Fibroblast of pulmonary artery (primary cell): Measurements from ENCODE around the gene SFXN3.

Experiments used
- DNase-seq: peaks from one replicate; pipeline ENCODE4 v3.0.0-alpha.2; 2010; ENCODE audit warnings: low read depth
- H3K4me3 ChIP-seq: replicated peaks from 2 replicates; pipeline ENCODE4 v1.5.1; 2011; ENCODE audit warnings: low read depth, mild to moderate bottlenecking, control low read depth, low read length, moderate library complexity
- TF ChIP-seq, protein P1 (sequence below): IDR thresholded peaks from 2 replicates; pipeline ENCODE4 v1.5.1; 2011; ENCODE audit warnings: mild to moderate bottlenecking, control low read depth, low read length, inconsistent platforms; ENCODE audit errors: missing control alignments

SFXN3 gene

GRCh38 chr10:101060951-101061623, 30.1 kb downstream of the SFXN3 start:
- TF ChIP-seq, protein P1, sequence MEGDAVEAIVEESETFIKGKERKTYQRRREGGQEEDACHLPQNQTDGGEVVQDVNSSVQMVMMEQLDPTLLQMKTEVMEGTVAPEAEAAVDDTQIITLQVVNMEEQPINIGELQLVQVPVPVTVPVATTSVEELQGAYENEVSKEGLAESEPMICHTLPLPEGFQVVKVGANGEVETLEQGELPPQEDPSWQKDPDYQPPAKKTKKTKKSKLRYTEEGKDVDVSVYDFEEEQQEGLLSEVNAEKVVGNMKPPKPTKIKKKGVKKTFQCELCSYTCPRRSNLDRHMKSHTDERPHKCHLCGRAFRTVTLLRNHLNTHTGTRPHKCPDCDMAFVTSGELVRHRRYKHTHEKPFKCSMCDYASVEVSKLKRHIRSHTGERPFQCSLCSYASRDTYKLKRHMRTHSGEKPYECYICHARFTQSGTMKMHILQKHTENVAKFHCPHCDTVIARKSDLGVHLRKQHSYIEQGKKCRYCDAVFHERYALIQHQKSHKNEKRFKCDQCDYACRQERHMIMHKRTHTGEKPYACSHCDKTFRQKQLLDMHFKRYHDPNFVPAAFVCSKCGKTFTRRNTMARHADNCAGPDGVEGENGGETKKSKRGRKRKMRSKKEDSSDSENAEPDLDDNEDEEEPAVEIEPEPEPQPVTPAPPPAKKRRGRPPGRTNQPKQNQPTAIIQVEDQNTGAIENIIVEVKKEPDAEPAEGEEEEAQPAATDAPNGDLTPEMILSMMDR = no peak
- peak; percentile 92 for DNase-seq
- H3K4me3 ChIP-seq = peak overlapping the region; percentile 98

DNA sequence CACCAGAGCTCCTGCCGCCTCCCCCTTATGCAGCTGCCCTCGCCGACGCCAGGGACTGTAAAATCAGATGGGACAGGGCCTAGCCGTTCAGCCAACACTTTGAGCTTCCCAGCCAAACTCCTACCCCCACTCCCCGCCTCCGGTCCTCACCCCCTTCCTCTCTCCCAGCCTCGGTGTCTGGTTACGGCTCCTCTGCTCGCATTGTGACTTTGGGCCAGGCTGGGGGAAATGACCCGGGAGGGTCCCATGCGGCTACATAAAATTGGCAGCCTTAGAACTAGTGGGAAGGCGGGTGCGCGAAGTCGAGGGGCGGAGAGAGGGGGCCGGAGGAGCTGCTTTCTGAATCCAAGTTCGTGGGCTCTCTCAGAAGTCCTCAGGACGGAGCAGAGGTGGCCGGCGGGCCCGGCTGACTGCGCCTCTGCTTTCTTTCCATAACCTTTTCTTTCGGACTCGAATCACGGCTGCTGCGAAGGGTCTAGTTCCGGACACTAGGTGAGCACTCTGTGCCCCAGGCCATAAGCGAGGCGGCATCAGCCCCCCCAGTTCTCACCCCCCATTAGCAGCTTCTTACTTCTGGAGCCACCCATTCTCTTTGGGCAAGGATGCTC, 30.7 kb downstream of the SFXN3 start, which contains the start of gene KAZALD1:
Gene KAZALD1, plus strand, starts transcription at position 366 of the 608 bp plus-strand sequence. CDS start 604 bp downstream, outside the sequence.
- H3K4me3 ChIP-seq = peak within 1 kb of the TSS; percentile 98
- TF ChIP-seq, protein P1 = no peak
- DNase-seq = peak; percentile 46

DNA sequence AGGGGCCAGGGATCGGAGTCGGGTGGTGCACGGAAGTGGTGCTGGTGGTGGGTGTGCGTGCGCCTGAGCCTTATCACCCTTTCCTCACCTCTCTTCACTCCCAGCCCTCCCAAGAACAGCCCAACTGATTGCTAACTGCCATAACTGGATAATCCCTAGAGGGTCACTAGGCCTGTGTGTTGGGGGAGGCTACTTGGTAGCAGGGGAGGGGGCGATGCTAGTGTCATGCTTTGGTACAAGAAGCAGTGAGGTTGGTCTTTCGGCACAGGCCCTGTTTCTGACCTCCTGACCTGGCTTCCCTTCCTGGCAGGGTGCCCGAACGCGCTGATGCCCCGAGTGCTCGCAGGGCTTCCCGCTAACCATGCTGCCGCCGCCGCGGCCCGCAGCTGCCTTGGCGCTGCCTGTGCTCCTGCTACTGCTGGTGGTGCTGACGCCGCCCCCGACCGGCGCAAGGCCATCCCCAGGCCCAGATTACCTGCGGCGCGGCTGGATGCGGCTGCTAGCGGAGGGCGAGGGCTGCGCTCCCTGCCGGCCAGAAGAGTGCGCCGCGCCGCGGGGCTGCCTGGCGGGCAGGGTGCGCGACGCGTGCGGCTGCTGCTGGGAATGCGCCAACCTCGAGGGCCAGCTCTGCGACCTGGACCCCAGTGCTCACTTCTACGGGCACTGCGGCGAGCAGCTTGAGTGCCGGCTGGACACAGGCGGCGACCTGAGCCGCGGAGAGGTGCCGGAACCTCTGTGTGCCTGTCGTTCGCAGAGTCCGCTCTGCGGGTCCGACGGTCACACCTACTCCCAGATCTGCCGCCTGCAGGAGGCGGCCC, 31.4 kb downstream of the SFXN3 start:
- TF ChIP-seq, protein P1 = peak; percentile 12
- peak; percentile 42 for DNase-seq
- peak overlapping the region; percentile 98 for H3K4me3 ChIP-seq

DNA sequence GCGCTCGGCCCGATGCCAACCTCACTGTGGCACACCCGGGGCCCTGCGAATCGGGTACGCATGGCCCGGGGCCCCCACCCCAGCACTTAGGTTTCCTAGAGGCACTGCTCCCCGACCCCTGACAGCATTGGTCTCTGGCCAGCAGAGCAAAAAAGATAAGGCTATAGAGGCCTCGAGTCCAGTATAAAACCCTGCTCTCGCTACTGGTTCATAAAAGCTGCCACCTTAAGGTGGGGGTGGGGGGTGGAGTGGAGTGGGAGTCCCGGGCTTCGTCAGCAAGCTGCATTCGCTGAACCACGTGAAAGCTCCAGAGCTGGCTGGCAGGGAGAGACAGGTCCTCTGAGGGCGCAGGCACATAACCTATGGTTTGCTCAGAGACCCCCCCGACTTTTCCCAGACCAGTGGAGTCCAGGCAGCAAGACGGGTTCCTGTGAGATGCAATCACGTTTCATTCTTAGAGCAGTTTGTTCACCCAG, 32.1 kb downstream of the SFXN3 start:
- TF ChIP-seq, protein P1 = no peak
- no peak overlapping the region for H3K4me3 ChIP-seq
- no peak for DNase-seq

DNA sequence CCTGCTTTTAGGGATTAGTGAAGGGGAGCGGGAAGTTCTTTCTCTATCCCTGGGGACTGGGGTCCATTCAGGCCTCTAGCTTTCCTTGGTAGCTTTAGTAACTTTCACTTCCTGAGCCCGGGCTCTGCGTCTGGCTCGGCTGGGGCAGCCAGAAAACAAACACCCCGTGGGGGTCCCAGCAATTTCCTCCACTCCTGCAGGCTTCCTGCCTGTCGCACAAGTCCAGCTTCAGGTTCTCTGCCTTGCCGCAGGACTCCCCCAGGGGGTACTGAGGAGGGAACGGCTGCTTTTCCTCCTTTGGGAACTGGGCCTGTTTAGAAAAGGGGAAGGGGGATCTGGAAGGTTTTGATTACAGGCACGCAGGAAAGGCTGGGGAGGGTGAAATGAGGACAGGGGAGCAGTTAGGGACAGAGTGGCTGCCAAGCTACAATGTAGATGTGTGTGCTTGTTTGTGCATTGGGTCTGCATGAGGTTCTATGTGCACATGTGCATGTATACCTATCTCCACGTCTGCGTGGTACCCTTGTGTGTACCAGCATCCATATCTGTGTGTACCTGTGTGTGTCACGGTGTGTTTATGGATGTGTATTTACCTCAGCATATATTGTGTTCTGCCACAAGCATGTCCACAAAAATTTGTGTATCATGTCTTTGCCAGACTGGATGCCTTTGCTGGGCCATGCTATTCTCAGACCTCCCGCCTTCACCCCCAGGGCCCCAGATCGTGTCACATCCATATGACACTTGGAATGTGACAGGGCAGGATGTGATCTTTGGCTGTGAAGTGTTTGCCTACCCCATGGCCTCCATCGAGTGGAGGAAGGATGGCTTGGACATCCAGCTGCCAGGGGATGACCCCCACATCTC, 32.7 kb downstream of the SFXN3 start:
- DNase-seq = no peak
- H3K4me3 ChIP-seq = no peak overlapping the region
- TF ChIP-seq, protein P1 = no peak

GRCh38 chr10:101064415-101065030, 33.5 kb downstream of the SFXN3 start:
- TF ChIP-seq, protein P1 = no peak
- H3K4me3 ChIP-seq = no peak overlapping the region
- DNase-seq = no peak
